GM20000 (cell line): Measurements from ENCODE around the gene CCNA2.

Experiments
- DNase-seq: peaks from one replicate; pipeline ENCODE4 v3.0.0; 2012; ENCODE audit warnings: low spot score
- TF ChIP-seq, protein P1 (sequence below): IDR thresholded peaks from 2 replicates; pipeline ENCODE4 v1.5.1; 2012; ENCODE audit warnings: mild to moderate bottlenecking, control low read depth; ENCODE audit errors: extremely low read depth, missing control alignments

Gene CCNA2

DNA sequence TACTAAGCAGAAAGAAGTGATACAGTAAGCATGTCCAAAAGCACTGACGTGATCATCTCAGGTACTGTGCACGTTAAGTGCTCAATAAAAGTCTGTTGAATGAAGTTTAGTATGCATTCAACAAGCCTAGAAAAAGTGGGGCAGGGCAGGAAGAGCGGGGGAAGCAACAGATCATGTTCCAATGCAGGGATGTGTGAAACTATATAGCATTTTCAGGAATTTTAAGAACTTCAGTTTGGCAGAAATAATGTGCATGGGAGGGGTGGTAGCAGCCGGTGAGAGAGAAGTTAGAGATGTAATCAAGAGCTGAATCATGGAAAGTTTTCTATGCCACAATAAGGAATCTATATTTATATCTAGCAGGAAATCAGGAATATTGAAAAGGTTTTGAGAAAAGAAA, 19.2 kb upstream of the CCNA2 start:
- no peak for DNase-seq
- TF ChIP-seq, protein P1, sequence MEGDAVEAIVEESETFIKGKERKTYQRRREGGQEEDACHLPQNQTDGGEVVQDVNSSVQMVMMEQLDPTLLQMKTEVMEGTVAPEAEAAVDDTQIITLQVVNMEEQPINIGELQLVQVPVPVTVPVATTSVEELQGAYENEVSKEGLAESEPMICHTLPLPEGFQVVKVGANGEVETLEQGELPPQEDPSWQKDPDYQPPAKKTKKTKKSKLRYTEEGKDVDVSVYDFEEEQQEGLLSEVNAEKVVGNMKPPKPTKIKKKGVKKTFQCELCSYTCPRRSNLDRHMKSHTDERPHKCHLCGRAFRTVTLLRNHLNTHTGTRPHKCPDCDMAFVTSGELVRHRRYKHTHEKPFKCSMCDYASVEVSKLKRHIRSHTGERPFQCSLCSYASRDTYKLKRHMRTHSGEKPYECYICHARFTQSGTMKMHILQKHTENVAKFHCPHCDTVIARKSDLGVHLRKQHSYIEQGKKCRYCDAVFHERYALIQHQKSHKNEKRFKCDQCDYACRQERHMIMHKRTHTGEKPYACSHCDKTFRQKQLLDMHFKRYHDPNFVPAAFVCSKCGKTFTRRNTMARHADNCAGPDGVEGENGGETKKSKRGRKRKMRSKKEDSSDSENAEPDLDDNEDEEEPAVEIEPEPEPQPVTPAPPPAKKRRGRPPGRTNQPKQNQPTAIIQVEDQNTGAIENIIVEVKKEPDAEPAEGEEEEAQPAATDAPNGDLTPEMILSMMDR = no peak

DNA sequence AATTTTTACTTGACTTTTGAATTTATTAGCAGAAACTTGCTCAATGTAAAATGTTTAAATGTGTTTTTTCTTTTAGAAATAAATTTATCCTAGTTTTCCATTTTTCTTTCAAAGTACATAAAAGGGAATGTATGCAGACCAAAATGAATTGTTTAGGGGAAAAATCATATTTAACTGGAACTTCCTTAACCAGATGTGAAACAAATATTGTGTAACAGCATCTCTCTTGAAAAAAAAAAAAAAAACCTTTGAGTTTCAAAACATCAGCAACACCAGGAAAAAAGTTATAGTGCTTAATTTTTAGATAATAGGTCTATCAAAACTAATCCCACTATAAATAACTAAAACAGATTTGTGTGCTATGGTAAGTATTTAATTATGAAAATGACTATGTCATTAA, 14.5 kb upstream of the CCNA2 start:
- TF ChIP-seq, protein P1 = no peak
- no peak for DNase-seq

DNA sequence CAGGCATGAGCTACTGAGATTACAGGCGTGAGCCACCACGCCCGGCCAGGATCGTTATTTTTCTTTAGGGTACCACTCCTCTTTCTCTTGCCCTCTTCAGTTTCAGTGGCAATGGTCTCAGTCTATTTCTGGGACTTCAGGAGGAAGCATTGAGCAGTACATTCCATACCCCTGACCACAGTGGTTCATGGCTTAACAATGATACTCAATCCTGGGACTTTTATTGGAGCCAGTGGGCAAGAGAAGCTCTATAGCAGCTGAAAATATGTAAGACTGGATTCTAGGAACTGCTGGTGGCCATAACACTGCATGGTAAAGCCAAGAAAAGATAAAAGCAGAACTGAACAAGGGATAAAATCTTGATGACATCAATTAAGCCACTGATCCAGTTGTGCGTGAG, 5.8 kb upstream of the CCNA2 start:
- DNase-seq = no peak
- TF ChIP-seq, protein P1 = no peak

DNA sequence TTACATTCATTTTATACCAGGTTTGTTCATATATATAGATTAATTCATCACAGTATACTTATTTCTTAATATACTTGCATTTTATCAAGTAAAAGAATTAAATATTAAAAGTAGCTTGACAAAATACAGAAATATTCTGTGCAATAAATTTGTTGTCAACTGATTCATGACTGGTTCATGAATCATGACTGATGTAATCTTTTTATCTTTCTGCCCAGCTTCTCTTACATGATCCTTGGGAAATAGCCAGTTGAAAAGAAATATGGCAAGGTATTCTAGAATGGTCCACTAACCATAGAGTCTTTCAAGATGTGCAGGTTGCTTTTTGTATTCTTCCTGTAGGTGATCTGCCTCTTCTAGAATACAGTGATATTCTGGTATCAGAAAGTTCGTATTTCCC, 4.2 kb upstream of the CCNA2 start:
- TF ChIP-seq, protein P1 = no peak
- DNase-seq = no peak

DNA sequence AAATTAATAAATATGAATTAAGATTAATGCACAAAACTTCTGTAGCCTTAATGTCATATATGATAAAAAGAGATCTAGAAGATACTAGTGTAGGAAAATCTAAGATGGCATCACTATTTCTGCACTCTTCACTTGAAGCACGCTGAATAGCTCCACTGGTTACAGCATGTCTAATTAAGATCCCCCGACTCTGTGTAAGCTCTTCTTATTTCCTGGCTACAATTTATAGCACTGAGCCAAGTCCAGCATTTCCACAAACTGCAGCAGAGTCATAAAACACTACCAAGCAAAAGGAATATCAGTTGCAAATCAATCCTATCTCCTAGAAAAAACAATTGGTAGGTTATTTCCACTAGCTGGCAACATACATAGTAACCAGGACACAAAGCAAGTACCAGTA, 1.3 kb upstream of the CCNA2 start:
- no peak for DNase-seq
- TF ChIP-seq, protein P1 = no peak

DNA sequence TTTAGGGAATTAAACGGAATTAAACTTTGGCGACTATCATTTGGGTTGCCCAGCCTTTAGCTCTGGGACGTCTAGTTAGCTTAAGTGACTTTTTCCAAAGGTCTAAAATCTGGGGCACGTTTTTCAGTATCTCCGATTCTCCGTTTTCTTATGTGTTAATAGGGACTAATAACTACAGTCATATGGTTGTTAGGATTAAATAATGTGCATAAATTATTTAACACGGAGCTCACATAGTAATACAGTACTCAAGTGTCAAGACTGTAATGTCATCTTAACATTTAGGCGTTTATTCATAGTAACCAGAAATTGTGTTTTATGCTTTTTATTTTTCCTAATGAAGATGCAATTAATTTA, 466 bp upstream of the CCNA2 start:
- DNase-seq = no peak
- TF ChIP-seq, protein P1 = no peak

DNA sequence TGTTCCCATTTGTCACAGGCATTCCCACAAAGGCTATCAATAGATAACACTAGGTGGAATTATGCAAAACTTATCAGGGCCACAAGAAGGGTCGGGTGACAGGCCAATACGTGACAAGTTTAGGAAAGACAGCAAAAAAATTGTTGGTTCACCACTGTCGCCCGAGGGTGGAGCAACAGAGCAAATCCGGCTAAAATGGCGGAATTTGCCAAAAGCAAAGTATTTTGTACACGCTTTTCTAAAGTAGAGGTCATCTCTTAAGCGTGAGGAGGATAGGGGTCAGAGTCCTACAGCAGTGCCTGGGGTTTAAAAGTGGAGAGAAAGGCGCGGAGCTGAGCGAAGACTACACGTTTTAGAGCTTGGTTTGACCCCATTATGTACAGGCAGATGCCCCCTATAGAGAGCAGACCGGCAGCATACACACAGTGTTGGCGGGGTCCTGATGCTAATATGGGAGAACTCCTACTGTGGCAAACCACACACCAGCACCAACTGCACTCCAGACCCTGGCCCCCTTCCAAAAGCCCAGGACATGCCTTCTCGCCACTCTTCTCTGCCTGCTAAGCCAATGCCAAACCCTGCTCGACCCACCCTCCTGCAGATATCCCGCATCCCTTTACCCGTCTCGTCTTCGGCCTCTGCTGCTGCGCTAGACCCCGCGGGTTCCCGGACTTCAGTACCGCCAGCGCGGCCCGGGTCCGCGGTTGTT, 733 bp downstream of the CCNA2 start:
- TF ChIP-seq, protein P1 = no peak
- peak; percentile 56 for DNase-seq
